K562 (cell line): ENCODE data around the gene AEN. TPM values are rescaled to one million over a fixed set of nuclear protein-coding genes. Genes with fewer than 3 reads are reported as not detected.
A peak's percentile ranks its signal among the peaks of the same experiment; 100 is the strongest.

Source experiments
- ATAC-seq: fragments of 200-7000 bp; cut with Tn5 transposase; 3 replicates; pipeline ENCODE4 v1.9.1; 2020; ENCODE audit warnings: moderate library complexity
- BruUV-seq: library from RNA; stranded (reverse); fragments of 400-500 nt; replicated peaks from 2 replicates; lab custom pipeline; 2021; lab: Mats Ljungman, UMichigan
- CTCF ChIA-PET: fragments of 300-600 bp; formaldehyde crosslinking; extraction: SDS; loops from one replicate; lab custom pipeline; 2021; ENCODE audit warnings: low intra/inter-chr PET ratio; lab: Yijun Ruan, JAX
- POLR2A ChIA-PET: fragments of 300-600, 350-650 bp; sonication (Branson Sonifier 250); formaldehyde crosslinking; extraction: SDS; loops from one replicate; lab custom pipeline; 2021; ENCODE audit warnings: antibody characterized with exemption, inconsistent platforms; lab: Yijun Ruan, JAX
- DNase-seq, 4 experiments: peaks; one replicate each; pipeline versions ENCODE4 v3.0.0 to v3.0.0-alpha.2; 2011 to 2018; ENCODE audit warnings: low spot score in 3 of 4, mixed read lengths in 3 of 4; ENCODE audit errors: extremely low read depth in 1 of 4
- FAIRE-seq: peaks from 2 replicates; lab custom pipeline; 2011; peaks lifted over from hg19 to GRCh38; lab: Jason Lieb, UNC
- H2AFZ ChIP-seq: 2 replicates; pipeline ENCODE4 v1.6.0; 2011; ENCODE audit warnings: low read depth, low read length, control low read depth, inconsistent platforms
- H3K27ac ChIP-seq: fragments of 200-600 bp; 3 replicates; pipeline ENCODE4 v1.8.0; 2011; ENCODE audit warnings: low read depth, mild to moderate bottlenecking, control low read depth, inconsistent platforms, low read length, moderate library complexity, mixed read lengths; ENCODE audit errors: extremely low read depth
- H3K27me3 ChIP-seq, 2 experiments: fragments of 300-600 bp in 1 of 2; 2 replicates in 1 of 2; 3 replicates in 1 of 2; pipeline versions ENCODE4 v1.6.0 to v1.8.0; 2011; ENCODE audit warnings: inconsistent platforms in 2 of 2, low read length in 2 of 2, mild to moderate bottlenecking in 1 of 2, mixed read lengths in 1 of 2, moderate library complexity in 1 of 2; ENCODE audit not compliant: control insufficient read depth in 2 of 2, insufficient read depth in 2 of 2
- H3K36me3 ChIP-seq: fragments of 300-600 bp; 3 replicates; pipeline ENCODE4 v1.8.0; 2011; ENCODE audit warnings: mild to moderate bottlenecking, low read length, inconsistent platforms; ENCODE audit not compliant: control insufficient read depth, insufficient read depth
- H3K4me1 ChIP-seq, 2 experiments: fragments of 200-600 bp in 1 of 2; replicated peaks in 1 of 2; 2 replicates in 1 of 2; 3 replicates in 1 of 2; pipeline versions ENCODE4 v1.5.1 to v1.8.0; 2011; ENCODE audit warnings: inconsistent platforms in 2 of 2, low read length in 2 of 2, mild to moderate bottlenecking in 1 of 2, mixed read lengths in 1 of 2, moderate library complexity in 1 of 2; ENCODE audit not compliant: control insufficient read depth in 2 of 2, insufficient read depth in 2 of 2
- H3K4me2 ChIP-seq: 2 replicates; pipeline ENCODE4 v1.6.1; 2011; ENCODE audit warnings: low read length, control low read depth, inconsistent platforms, mixed read lengths; ENCODE audit not compliant: insufficient read depth
- H3K4me3 ChIP-seq: fragments of 200-600 bp; sonication (generic), shearing (Covaris generic); 2 replicates; pipeline ENCODE4 v1.5.1; 2016; ENCODE audit warnings: control low read depth, inconsistent platforms
- H3K79me2 ChIP-seq: fragments of 200-600 bp; 3 replicates; pipeline ENCODE4 v1.8.0; 2011; ENCODE audit warnings: low read length, inconsistent platforms; ENCODE audit not compliant: control insufficient read depth, insufficient read depth
- H3K9ac ChIP-seq, 2 experiments: 2 replicates each; pipeline versions ENCODE4 v1.6.0 to v1.6.1; 2011; ENCODE audit warnings: low read depth in 2 of 2, low read length in 2 of 2, control low read depth in 1 of 2, inconsistent platforms in 1 of 2, mild to moderate bottlenecking in 1 of 2, mixed read lengths in 1 of 2; ENCODE audit not compliant: insufficient read depth in 1 of 2
- H3K9me1 ChIP-seq: one replicate; pipeline ENCODE4 v1.6.0; 2011; ENCODE audit warnings: inconsistent platforms, mild to moderate bottlenecking, low read length, moderate library complexity; ENCODE audit not compliant: control insufficient read depth, insufficient read depth
- H3K9me3 ChIP-seq: replicated peaks from 2 replicates; pipeline ENCODE4 v1.5.1; 2011; ENCODE audit warnings: low read depth, low read length, inconsistent platforms; ENCODE audit not compliant: control insufficient read depth, insufficient read depth
- H4K20me1 ChIP-seq: replicated peaks from 2 replicates; pipeline ENCODE4 v1.6.1; 2011; ENCODE audit warnings: low read length, inconsistent platforms, mixed read lengths; ENCODE audit not compliant: control insufficient read depth, insufficient read depth
- CHD1 ChIP-seq: fragments of 200-600 bp; sonication (generic); IDR thresholded peaks from one replicate; pipeline ENCODE4 v1.6.1; 2012; ENCODE audit warnings: mild to moderate bottlenecking, moderate library complexity, low read length, inconsistent platforms
- E2F1 ChIP-seq: sonication (generic); formaldehyde crosslinking; IDR thresholded peaks from 2 replicates; pipeline ENCODE4 v1.8.1; 2023; ENCODE audit warnings: mild to moderate bottlenecking, missing genetic modification reagents, moderate library complexity
- FOXA3 ChIP-seq, 2 experiments: fragments of 450-650 bp in 1 of 2; sonication (generic) in 1 of 2; formaldehyde crosslinking; IDR thresholded peaks in 1 of 2; conservative IDR thresholded peaks in 1 of 2; 2 replicates each; pipeline versions ENCODE4 v1.4.0 to v1.8.0; 2020 to 2022; ENCODE audit warnings: mild to moderate bottlenecking in 2 of 2, missing genetic modification reagents in 1 of 2
- HEY1 ChIP-seq: fragments of 250-450 bp; sonication (Bioruptor Pico); IDR thresholded peaks from 2 replicates; pipeline ENCODE4 v1.5.0; 2020; ENCODE audit warnings: mild to moderate bottlenecking, moderate library complexity, borderline replicate concordance
- MAFK ChIP-seq: IDR thresholded peaks from 2 replicates; pipeline ENCODE4 v1.6.1; 2011; ENCODE audit warnings: low read length, improper control_type of control experiment
- NFRKB ChIP-seq: fragments of 450-650 bp; IDR thresholded peaks from 2 replicates; pipeline ENCODE4 v1.6.1; 2016; ENCODE audit warnings: low read depth
- PHF20 ChIP-seq: fragments of 450-650 bp; IDR thresholded peaks from 2 replicates; pipeline ENCODE4 v1.6.1; 2018; ENCODE audit not compliant: partially characterized antibody
- RAD21 ChIP-seq, 2 experiments: fragments of 250-450 bp in 1 of 2; fragments of 450-650 bp in 1 of 2; sonication (Bioruptor Pico) in 1 of 2; formaldehyde crosslinking in 1 of 2; IDR thresholded peaks in 1 of 2; conservative IDR thresholded peaks in 1 of 2; 2 replicates each; pipeline versions ENCODE4 v1.4.0 to v1.8.0; 2020 to 2022; ENCODE audit warnings: mild to moderate bottlenecking in 2 of 2, moderate library complexity in 1 of 2
- TFAP4 ChIP-seq: sonication (generic); formaldehyde crosslinking; IDR thresholded peaks from 2 replicates; pipeline ENCODE4 v1.8.0; 2022; ENCODE audit warnings: missing genetic modification reagents, mild to moderate bottlenecking, moderate library complexity, borderline replicate concordance
- XRCC5 ChIP-seq: fragments of 200-400 bp; formaldehyde crosslinking; IDR thresholded peaks from 2 replicates; pipeline ENCODE4 v1.6.1; 2017; ENCODE audit warnings: low read depth, mild to moderate bottlenecking, low read length
- ZBTB17 ChIP-seq: fragments of 450-650 bp; formaldehyde crosslinking; IDR thresholded peaks from 2 replicates; pipeline ENCODE4 v1.4.0; 2020; ENCODE audit warnings: mild to moderate bottlenecking
- ZC3H11A ChIP-seq: IDR thresholded peaks from 2 replicates; pipeline ENCODE4 v1.6.1; 2012; ENCODE audit warnings: low read depth, low read length, improper control_type of control experiment
- ZNF184 ChIP-seq: sonication (generic); formaldehyde crosslinking; IDR thresholded peaks from 2 replicates; pipeline ENCODE4 v1.5.0; 2020; ENCODE audit warnings: missing genetic modification reagents
- ZNF239 ChIP-seq: fragments of 250-450 bp; sonication (Bioruptor Pico); IDR thresholded peaks from 2 replicates; pipeline ENCODE4 v1.4.0; 2020; ENCODE audit warnings: mild to moderate bottlenecking
- ZNF408 ChIP-seq: fragments of 250-450 bp; sonication (Bioruptor Pico); IDR thresholded peaks from 2 replicates; pipeline ENCODE4 v1.4.0; 2020; ENCODE audit warnings: low read depth, mild to moderate bottlenecking, moderate library complexity
- WGBS: fragments of 100-300 bp; shearing (Covaris generic); methylation state at CpG from one replicate; pipeline ENCODE4 v1.1.6; 2016; ENCODE audit warnings: low coverage, mixed read lengths; ENCODE audit not compliant: insufficient coverage; ENCODE audit errors: missing lambda C conversion rate; 5-methylcytosine and 5-hydroxymethylcytosine counted together
- in situ Hi-C: fragments of 300-500 bp; cut with MboI; formaldehyde crosslinking; loops from 4 replicates; pipeline ENCODE4 v1.15.0; 2018; ENCODE audit warnings: inconsistent platforms, mixed read lengths
- intact Hi-C: fragments of 100-400 bp; cut with micrococcal nuclease; formaldehyde crosslinking; loops from 2 replicates; pipeline ENCODE4 v1.14.2; 2022
- polyA plus RNA-seq, 8 experiments: library from polyadenylated mRNA; depleted of rRNA in 4 of 8; stranded (reverse) in 5 of 8; unstranded in 3 of 8; fragments of >200 nt; fragmentation: Nextera tagmentation in 2 of 8; fragmentation: Illumina TruSeq in 1 of 8; extraction: Ambion mirVana in 2 of 8; extraction: Trizol in 1 of 8; gene quantifications; 2 replicates each; pipeline versions ENCODE4 v1.2.1 to v1.2.3, GENCODE V29; 2011 to 2014; ENCODE audit warnings: inconsistent platforms in 1 of 8, missing spikeins in 1 of 8
- total RNA-seq, 7 experiments: library from RNA; depleted of rRNA in 6 of 7; stranded (reverse); fragments of >200 nt in 6 of 7; fragmentation: Illumina TruSeq in 2 of 7; extraction: Trizol in 2 of 7; gene quantifications; 2 replicates each; pipeline versions ENCODE4 v1.2.1 to v1.2.3, GENCODE V29; 2011 to 2021; ENCODE audit warnings: low replicate concordance in 1 of 7
- TF ChIP-seq, protein P1 (sequence below): fragments of 250-450 bp; sonication (Bioruptor Pico); IDR thresholded peaks from 2 replicates; pipeline ENCODE4 v1.5.0; 2020; ENCODE audit warnings: mild to moderate bottlenecking

The AEN gene
- total and polyA plus RNA-seq, 9 of the 15 experiments (the other 6 are each of a cell fraction or from before 2014, with no cell fraction given), result 9.0 to 51.0 (median 32.8) TPM

DNA sequence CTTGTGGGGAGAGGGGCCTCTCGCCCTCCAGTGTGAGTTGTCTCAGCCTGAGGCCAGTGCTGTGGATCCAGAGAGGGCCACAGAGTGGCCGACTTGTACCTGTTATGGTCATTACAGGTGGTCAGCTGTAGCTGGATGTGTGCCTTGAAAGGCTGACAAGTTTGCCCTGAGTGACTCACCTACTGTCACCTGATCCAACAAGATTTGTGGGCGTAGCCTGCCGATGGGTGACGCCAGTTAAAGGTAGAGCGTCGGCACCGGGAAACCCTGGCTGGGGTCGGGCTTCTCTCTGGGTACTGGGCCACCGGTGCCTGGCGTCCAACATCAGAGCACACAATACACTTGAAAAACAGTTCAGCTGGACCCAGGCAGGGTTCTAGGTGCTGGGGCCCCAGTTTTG, 14.9 kb downstream of the AEN start (continued):
- no peak for TF ChIP-seq TFAP4

GRCh38 chr15:88636654-88637053, 15.5 kb downstream of the AEN start:
- FAIRE-seq, result no peak
- no peak for DNase-seq
- TF ChIP-seq NFRKB (no peak), HEY1 (CRISPR knock-in tag) (no peak), PHF20 (no peak), ZNF239 (no peak), CHD1 (no peak), MAFK (no peak), XRCC5 (no peak), ZNF184 (CRISPR knock-in tag) (no peak), RAD21 (CRISPR knock-in tag; conservative IDR thresholded peaks at IDR 0.05 in 1 of 2, IDR thresholded peaks at IDR 0.05 in 1 of 2) (no peak), ZNF408 (CRISPR knock-in tag) (no peak), E2F1 (CRISPR knock-in tag) (no peak), ZBTB17 (CRISPR knock-in tag) (no peak), ZC3H11A (no peak), FOXA3 (CRISPR knock-in tag; conservative IDR thresholded peaks at IDR 0.05 in 1 of 2, IDR thresholded peaks at IDR 0.05 in 1 of 2) (no peak)
- TF ChIP-seq, protein P1, sequence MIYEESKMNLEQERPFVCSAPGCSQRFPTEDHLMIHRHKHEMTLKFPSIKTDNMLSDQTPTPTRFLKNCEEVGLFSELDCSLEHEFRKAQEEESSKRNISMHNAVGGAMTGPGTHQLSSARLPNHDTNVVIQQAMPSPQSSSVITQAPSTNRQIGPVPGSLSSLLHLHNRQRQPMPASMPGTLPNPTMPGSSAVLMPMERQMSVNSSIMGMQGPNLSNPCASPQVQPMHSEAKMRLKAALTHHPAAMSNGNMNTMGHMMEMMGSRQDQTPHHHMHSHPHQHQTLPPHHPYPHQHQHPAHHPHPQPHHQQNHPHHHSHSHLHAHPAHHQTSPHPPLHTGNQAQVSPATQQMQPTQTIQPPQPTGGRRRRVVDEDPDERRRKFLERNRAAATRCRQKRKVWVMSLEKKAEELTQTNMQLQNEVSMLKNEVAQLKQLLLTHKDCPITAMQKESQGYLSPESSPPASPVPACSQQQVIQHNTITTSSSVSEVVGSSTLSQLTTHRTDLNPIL (CRISPR knock-in tag), result no peak
- ATAC-seq, result no peak
- Histone ChIP-seq H3K4me3 (no peak overlapping the region), H3K27me3 (no peaks in the 10 kb centered on the region), H3K9ac (peak overlapping the region in 1 of 2 experiments; percentile 17; a peak in 1 of 4 replicates), H4K20me1 (0 out of 2 replicates have a peak, but pooled peaks cover 2% of the 10 kb centered on the region), H3K9me3 (no peaks in the 10 kb centered on the region), H3K4me2 (no peak overlapping the region), H3K4me1 (peaks cover 17 to 18% of the 10 kb centered on the region in 2 experiments; a peak in 4 of 5 replicates), H3K27ac (no peak overlapping the region), H3K79me2 (no peaks in the 10 kb centered on the region), H2AFZ (no peak overlapping the region), H3K9me1 (no peaks in the 10 kb centered on the region), H3K36me3 (peaks cover 31% of the 10 kb centered on the region; the same call in 2 of the 3 replicates)
- 82% methylated on average over 5 of the region's 5 CpGs for WGBS
- intact Hi-C loops, result no loop called here
- in situ Hi-C loops, result no loop called here
- BruUV-seq, result no TSS peak
- ChIA-PET POLR2A (interaction anchor here (0.6 kb wide), 1 partner anchor 12 kb away, joined by 3 read pairs; no protein-coding TSS in a partner anchor), CTCF (no interaction called here)
